ENCODE results near the gene HOXC12.
A peak's percentile ranks its signal among the peaks of the same experiment; 100 is the strongest.

The HOXC12 gene

GRCh38 chr12:53963434-53964314 is 9.0 kb downstream of the HOXC12 start (continued):
- TF ChIP-seq PRDM6 (tag by site-specific recombination; IDR thresholded peaks at IDR 0.05) (peak; percentile 80), HIC1 (tag by site-specific recombination; IDR thresholded peaks at IDR 0.05) (peak; percentile 76), ZNF560 (tag by site-specific recombination; IDR thresholded peaks at IDR 0.05; ENCODE audit: borderline replicate concordance) (no peak)

GRCh38 chr12:53964315-53964713 is 9.6 kb downstream of the HOXC12 start:
- Histone ChIP-seq H3K4me1 (ENCODE audit: control insufficient read depth, insufficient read depth, low read length) (peaks cover 56% of the 10 kb centered on the region), H3K4me3 (ENCODE audit: low read depth, low read length) (no peak overlapping the region), H3K36me3 (ENCODE audit: control insufficient read depth in 2 of 2, insufficient read depth in 1 of 2, low read length in 2 of 2) (peaks cover 0 to 8% of the 10 kb centered on the region in 2 experiments; a peak in 1 of 3 replicates), H3K9me3 (ENCODE audit: control insufficient read depth, insufficient read depth, low read depth, low read length) (no peaks in the 10 kb centered on the region), H3K27ac (ENCODE audit: extremely low read depth, low read depth, low read length) (peak overlapping the region; percentile 96)
- CTCF ChIA-PET: interaction anchor here (0.6 to 1.5 kb wide), 5 partner anchors 11 to 260 kb away, joined by 3 to 5 read pairs (median 4); no protein-coding TSS in a partner anchor
- POLR2A ChIA-PET: interaction anchor here (1.3 kb wide), 1 partner anchor 23 kb away, joined by 3 read pairs; no protein-coding TSS in a partner anchor
- TF ChIP-seq ZNF248 (tag by site-specific recombination; IDR thresholded peaks at IDR 0.05) (no peak), ZNF510 (tag by site-specific recombination; IDR thresholded peaks at IDR 0.05; ENCODE audit: insufficient replicate concordance) (no peak), ZNF404 (tag by site-specific recombination; IDR thresholded peaks at IDR 0.05) (no peak; the same call in 1 of the 2 replicates), PRDM10 (tag by site-specific recombination; IDR thresholded peaks at IDR 0.05) (peak; percentile 73), RBAK (tag by site-specific recombination; IDR thresholded peaks at IDR 0.05) (no peak), ZNF530 (tag by site-specific recombination; IDR thresholded peaks at IDR 0.05; ENCODE audit: low read depth) (no peak), MZF1 (tag by site-specific recombination; IDR thresholded peaks at IDR 0.05; ENCODE audit: borderline replicate concordance) (peak; percentile 90), BCL6B (tag by site-specific recombination; IDR thresholded peaks at IDR 0.05) (peak; percentile 67), ZNF394 (tag by site-specific recombination; IDR thresholded peaks at IDR 0.05; ENCODE audit: borderline replicate concordance) (peak; percentile 31; the same call in 1 of the 2 replicates), ZNF335 (tag by site-specific recombination; conservative IDR thresholded peaks at IDR 0.05) (peak; percentile 29), ZNF398 (tag by site-specific recombination; IDR thresholded peaks at IDR 0.05) (peak; percentile 53), SP2 (tag by site-specific recombination; IDR thresholded peaks at IDR 0.05) (no peak), SETDB1 (IDR thresholded peaks at IDR 0.05; ENCODE audit: insufficient read length, low read length) (no peak), SCRT1 (tag by site-specific recombination; IDR thresholded peaks at IDR 0.05; ENCODE audit: borderline replicate concordance) (no peak), PRDM4 (tag by site-specific recombination; IDR thresholded peaks at IDR 0.05) (peak; percentile 24; the same call in 1 of the 2 replicates), ZNF366 (tag by site-specific recombination; conservative IDR thresholded peaks at IDR 0.05) (0 out of 2 replicates have a peak, but pooled peaks have one; percentile 36), IKZF3 (tag by site-specific recombination; IDR thresholded peaks at IDR 0.05) (peak; percentile 89)

Data from HEK293 (cell line).